HG02970 (cell line): ENCODE results near the gene DOP1B.
"Not testable (repeated sequence)": the region's sequence is repeated elsewhere in the genome, so short reads cannot be mapped to it uniquely, and the experiment has no call there.

Experiments used
- ATAC-seq: cut with Tn5 transposase; IDR thresholded peaks from one replicate; pipeline ENCODE4 v1.9.1; 2021; ENCODE audit warnings: mild to moderate bottlenecking, moderate library complexity, moderate number of reproducible peaks; ENCODE audit not compliant: unreplicated experiment, low FRiP score

The DOP1B gene

DNA sequence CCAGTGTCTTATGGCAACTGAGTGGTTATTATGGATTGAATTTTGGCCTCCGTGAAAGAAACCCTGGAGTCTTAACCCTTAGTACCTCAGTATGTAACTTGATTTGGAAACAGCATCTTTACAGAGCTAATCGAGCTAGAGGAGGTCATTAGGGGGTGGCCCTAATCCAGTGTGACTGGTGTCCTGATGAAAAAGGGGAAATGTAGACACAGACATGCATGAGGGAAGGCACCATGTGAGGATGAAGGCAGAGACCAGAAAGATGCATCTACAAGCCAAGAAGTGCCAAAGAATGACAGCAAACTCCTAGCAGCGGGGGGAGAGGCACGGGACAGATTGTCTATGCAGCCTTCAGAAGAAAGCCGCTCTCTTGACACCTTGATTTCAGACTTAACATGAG, 14.7 kb downstream of the DOP1B start:
- no peak for ATAC-seq

DNA sequence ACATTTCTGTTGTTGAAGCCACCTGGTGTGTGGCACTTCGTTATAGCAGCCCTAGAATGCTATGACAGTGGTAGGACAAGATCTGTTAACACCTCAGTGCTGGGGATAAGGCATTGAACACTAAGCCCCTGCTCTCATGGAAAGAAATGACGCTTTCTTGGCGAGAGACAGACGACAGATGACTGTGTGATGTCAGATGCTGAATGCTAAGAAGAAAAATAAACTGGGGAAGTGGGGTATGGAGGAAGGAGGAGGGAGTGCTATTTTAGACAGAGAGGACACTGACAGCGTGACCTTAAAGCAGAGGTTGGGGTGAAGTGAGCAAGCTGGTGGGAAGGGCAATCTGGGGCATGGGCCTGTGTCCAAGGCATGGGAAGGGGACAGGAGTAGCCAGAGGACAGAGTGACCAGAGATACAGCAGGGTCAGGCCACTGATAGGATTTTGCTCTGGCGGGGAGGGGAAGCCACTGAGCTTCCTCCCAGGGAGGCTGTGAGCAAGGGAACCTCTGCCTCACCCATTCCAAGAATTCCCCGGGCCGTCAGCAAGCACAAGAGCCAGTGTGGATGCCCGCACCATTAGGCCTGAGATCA, 15.2 kb downstream of the DOP1B start:
- ATAC-seq, result no peak

DNA sequence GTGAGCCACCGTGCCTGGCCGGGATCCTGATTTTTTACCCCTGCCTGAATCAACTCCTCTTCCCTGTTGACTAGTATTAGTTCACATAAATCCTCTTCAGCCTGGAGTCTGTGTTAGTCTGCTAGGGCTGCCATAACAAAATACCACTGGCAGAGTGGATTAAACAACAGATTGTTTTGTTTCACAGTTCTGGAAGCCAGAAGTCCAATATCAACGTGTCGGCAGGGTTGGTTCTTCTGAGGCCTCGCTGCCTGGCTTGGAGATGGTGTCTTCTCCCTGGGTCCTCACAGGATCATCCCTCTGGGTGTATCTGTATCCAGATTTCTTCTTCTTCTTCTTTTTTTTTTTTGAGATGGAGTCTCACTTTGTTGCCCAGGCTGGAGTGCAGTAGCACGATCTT, 18.2 kb downstream of the DOP1B start:
- no peak for ATAC-seq

DNA sequence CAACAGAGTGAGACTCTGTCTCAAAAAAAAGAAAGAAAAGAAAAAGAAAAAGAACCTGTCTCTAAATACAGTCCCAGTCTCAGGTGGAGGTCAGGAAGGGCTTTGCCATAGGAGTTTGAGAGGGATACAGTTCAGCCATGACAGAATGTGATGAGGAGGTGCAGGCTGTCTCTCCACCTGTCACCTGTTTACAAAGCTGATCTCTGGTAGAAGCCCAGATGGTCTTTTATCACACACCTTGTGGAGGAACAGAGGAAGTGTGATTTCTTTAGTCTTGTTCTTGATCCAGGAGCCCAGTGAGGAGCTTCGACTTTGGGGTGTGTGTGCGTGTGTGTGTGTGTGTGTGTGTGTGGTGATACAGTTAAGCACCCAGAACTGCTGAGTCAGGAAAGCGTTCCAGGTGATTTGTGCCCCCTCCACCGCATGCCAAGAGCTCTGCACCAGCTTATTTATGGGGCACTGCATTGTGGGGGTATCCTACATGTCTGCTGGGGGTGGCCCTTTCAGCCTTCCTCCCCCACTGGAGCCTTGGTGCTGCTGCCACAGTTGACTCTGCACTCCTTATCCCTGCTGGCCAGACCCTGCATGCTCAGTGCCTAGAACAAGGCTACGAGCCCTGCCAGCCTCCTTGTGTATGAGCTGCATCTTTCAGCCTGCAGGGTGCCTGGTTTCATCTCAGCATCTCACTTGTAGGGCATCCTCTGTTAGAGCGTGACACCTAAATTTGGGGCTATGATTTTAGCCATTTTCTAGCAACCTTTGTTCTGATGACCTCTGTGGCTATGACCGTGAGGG, 19.3 kb downstream of the DOP1B start:
- ATAC-seq, result no peak

DNA sequence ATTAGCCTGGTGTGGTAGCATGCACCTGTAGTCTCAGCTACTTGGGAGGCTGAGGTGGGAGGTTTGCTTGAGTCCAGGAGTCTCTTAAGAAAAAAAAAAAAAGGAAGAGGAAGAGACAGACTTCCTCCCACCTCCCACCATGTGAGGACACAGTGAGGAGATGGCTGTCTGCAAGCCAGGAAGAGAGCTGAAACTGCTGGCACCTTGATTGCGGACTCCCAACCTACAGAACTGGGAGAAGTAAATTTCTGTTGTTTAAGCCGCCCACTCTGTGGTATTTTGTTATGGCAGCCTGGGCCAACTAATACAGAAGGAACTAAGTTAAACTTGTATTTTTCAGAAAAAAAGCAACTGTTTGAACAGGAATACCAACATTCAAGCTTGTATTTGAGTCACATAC, 21.7 kb downstream of the DOP1B start:
- no peak for ATAC-seq

DNA sequence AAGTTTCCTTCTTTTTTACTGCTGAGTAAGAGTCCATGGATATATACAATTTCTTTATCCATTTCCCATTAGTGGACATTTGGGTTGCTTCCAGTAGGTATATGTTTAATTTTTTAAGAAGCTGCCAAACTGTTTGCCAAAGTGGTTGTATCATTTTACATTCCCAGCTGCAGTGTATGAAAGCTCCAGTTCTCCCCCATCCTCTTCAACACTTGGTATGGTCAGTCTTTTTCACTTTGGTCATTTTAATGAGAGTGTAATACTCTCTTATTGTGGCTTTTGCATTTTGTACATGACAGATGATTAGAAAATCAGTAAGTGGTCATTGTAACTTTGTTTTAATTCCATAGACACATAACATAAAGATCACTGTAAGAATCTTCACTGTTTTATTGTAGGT, 22.5 kb downstream of the DOP1B start:
- no peak for ATAC-seq

DNA sequence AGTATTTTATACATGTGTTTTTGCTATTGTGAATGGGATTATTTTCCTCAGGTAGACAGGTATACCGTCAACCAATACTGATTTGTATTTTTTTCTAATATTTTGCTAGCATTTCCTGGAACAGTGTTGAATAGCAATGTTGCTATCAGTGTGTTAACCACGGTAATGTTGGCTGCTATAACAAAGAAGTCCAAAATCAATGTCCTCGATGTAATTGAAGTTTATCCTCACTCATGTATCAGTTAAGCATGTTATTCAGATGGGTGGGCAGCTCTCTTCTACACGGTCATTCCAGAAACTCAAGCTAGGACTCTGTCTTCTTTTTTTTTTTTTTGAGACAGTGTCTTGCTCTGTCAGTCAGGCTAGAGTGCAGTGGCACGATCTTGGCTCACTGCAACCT, 24.3 kb downstream of the DOP1B start:
- no peak for ATAC-seq

DNA sequence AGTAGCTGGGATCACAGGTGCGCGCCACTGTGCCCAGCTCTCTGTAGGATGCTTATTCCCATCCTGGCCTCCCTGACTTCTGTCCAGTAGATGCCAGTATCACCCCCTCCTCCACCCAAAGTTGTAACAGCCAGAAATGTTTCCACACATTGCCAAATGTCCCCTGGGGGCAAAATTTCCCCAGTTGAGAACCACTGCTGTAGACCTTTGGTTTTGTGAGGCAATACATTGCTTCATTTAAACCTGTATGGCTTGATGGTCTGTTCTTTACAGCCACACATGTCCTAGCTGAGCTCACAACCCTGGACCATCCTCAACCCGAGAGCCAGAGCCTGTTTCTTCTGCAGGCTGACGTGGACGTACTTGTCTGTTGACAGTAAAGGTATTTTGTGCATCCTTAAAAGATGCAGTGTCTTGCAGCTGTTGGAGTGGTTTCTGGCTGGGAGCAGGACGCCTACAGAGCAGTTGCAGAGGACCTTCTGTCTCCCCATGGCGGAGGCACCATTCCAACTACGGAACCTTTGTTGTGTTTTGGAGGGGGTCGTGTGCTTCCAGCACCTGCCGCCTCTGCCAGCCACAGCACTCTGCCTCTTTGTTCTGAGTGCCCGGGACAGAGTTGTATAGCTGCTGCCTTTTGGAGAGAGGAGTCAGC, 26.6 kb downstream of the DOP1B start:
- no peak for ATAC-seq

DNA sequence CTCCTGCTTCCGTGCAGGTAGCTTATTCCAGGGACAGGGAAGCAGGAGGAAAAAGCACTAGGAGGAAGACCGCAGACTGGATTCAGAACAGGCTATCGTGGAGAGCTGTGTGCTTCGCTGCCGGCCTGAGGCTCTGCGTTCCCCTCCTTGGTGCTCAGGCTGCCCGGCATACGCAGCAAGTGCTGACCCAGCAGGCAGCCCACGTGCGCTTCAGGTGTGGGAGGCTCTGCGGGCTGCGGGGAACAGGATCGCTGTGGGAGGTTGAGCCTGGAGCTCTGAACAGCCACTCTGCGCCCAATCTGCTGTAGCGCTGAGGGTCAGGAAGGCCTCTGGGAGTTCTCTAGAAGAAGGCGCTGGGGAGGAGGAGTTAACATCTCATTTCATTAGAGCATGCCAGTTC, 27.9 kb downstream of the DOP1B start:
- ATAC-seq, result no peak

DNA sequence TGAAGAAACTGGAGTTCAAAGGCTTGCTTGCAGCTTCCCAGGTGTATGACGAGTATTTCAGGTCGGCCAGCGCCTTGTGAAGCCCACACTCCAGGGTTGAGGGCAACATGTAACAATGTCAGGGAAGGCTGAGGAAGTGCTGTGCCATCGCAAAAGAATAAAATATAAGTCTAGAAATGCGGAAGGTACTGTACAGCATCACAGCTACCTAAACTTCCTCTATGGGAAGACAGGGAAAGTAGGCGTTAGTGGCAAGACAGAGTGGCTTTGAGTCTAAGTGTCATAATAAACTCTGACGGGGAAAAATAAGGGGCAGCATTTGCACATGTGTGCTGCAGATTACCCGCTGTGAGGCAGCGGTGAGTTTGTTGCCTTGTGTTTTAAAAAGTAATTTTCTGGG, 28.9 kb downstream of the DOP1B start:
- no peak for ATAC-seq

DNA sequence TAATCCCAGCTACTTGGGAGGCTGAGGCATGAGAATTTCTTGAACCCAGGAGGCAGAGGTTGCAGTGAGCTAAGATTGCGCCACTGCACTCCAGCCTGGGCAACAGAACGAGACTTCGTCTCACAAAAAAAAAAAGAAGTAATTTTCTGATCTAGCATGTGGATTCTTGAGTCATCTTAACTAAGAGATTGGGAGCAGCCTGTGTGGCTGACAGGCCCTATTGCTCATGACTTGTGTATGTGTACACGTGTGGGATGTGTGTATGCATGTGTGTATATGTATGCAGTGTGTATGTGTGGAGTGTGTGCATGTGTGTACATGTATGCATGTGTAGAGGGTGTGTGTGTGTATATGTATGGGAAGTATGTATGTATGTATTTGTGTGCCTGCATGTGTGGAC, 29.5 kb downstream of the DOP1B start:
- ATAC-seq, result no peak

DNA sequence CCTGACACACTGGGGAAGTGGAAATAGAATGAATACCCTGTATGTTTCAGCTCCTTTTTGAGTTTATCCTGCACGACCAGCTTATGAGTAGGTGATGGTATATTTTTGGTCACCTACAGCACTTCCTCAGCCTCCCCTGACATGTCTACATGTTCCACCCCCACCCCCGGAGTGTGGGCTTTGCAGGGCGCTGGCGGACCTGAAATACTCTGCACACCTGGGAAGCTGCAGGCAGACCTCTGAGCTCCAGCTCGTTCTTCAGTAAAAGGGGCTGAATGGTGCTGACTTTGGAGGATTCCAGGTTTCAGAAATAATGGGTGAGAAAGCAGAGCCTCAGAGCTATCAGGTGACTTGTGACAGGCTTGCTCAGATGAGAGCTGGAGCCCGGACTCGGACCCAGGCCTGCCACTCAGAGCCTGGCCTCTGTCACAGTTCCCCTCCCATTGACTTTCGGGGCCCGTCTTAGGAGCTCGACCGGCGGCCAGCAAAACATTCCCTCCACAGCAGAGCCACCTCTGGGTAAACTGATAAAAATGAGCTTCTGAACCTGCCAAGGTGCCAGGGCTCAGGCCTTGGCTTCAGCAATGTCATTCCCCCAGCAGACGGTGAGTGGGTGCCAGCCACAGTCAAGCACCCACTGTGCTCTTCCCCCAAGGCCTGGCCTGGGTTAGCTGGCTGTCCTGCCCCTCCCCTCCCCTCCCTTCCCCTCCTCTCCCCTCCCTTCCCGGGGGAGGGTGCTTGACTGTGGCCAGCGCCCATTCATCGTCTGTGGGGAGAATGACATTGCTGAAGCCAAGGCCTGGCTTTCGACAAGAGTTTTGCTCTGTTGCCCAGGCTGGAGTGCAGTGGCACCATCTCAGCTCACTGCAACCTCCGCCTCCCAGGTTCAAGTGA, 30.1 kb downstream of the DOP1B start:
- ATAC-seq, result no peak

DNA sequence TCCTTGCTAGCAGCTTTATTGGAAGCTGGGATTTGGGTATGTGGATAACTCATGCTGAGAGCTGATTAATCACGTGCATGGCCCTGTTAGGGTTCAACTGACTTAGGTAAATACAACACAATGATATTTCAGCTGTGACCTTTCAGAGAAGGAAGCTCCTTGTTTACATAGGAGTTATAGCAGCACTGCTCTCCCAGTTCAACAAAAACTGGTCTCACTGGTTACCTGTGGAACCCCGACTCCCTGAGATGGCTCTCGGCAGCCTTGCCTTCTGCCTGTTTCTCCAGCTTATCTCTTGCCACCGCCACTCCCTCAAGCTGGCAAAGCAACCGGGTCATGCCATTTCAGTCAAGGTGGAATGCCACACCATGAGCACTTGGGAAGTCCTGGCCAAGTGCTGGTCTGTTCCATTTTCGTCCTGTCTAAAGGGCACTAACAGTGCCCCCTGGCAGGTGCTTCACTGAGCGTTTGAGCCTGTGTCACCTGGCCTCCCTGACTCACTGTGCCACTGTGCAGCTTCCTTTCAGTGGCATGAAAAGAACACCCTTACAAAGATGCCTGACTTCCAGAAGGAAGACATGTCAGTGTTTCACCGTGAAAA, 31.6 kb downstream of the DOP1B start:
- no peak for ATAC-seq

DNA sequence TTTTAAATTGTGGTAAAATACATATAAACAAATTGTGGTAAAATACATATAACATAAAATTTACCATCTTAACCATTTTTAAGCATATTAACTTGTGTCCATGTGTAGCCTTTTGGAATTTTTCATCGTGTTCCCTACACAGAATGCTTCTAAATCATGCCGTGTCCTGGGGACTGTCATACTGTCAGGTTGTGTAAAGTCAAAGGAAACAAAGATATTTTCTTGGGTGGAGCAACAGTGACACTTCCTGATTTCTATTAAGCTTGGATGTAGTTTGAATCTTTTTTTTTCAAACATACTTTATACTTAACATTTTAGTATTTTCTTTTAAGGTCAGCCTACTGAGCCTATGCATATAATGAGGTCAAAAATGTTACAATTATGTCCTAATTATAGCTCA, 32.3 kb downstream of the DOP1B start:
- no peak for ATAC-seq

DNA sequence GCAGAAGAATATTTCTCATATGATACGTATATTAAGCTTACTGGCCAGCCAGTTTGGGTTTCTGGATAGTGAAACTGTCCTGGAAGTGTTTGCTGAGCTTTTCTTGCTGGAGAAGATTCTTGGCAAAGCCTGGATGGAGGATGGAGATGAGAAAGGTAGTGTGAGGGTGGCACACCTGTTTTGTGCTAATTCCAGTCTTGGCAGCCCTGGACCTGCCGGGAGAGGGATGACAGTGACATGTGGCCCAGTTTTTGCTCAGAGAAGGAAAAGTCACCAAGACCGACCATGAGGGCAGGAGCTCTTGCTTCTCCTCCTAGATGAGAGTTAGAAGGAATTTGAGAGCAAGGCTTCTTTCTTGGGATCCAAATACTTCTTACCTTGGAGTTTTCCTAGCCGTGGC, 34.1 kb downstream of the DOP1B start:
- ATAC-seq, result no peak

DNA sequence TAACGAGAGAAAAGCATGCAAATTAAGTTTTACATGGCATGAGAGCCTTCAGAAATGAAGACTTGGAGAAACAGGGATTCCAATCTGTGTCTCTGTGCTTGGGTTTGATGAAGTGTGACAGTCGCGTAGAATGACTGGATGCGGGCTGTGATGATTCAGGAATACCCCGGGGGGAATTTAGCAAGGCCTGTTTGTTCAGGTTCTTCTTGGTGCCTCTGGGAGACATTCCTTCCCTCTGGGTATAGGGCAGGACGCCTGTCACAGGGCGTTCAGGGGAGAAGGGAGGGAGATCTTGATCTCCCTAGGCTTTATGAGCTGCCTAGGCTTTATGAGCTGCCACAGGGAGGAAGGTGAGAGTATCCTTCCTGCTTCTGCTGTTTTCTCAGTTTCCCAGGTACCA, 36.6 kb downstream of the DOP1B start:
- no peak for ATAC-seq

DNA sequence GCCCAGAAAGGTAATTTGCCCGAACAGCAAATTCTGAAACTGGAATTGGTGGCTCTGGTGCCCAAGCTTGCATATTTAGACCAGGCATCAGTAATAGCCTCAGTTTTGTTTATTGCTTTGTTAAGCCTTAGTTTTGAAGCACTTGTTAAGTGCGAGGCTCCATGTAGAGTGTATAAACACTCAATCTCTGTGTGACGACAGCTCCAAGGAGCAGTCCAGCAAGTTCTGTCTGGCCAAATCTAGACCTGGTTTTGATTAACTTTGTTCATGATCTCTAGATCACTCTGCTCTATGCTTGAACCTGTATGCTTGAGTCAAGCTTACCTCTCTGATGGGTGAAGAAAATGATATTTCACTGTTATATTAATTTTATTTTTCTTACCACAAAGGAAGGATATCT, 37.4 kb downstream of the DOP1B start:
- ATAC-seq, result no peak

DNA sequence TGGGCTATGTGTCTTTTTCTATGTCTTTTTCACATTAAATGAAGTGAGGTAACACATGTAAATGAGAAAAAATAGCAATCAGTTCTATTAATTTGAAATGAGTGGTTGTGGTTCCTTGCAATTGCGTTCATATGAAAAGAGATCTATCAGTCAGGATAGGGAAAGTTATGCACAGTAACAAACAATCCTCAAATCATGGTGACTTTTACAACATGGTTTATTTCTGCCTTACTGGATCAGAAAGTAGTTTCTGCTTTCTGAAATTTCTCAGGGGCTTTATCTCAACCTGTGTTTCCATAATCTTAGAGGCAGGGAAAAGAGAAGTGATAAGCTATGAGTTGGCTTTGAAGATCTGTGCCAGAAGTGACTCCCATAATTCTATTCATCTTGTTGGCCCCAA, 39.0 kb downstream of the DOP1B start:
- no peak for ATAC-seq

DNA sequence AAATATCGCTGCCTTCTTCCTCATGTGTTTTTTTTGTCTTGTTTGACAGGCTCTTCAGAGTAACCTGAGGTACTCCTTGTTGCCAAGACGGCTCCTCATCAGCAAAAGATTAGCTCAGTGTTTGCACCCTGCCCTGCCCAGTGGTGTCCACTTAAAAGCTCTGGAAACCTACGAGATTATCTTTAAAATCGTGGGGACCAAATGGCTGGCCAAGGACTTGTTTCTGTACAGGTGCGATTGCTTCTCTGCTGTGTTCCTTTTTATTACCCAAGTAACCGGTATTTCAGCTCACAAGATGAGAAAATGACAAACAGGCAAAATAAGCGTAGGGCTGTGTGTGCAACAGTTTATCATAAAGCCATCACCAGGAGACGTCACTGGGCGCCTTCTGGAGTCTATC, 42.4 kb downstream of the DOP1B start:
- no peak for ATAC-seq

DNA sequence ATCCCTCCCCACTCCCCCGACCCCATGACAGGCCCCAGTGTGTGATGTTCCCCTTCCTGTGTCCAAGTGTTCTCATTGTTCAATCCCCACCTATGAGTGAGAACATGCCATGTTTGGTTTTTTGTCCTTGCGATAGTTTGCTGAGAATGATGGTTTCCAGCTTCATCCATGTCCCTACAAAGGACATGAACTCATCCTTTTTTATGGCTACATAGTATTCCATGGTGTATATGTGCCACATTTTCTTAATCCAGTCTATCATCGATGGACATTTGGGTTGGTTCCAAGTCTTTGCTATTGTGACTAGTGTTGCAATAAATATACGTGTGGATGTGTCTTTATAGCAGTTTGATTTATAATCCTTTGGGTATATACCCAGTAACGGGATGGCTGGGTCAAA, 43.0 kb downstream of the DOP1B start:
- ATAC-seq, result not testable (repeated sequence)
